SK-N-SH (cell line): ENCODE measurements around the gene MAGI3. TPM values are rescaled to one million over a fixed set of nuclear protein-coding genes. Genes with fewer than 3 reads are reported as not detected.

ENCODE experiments used
- CTCF ChIA-PET: fragments of 300-600, 350-600 bp; formaldehyde crosslinking; extraction: SDS; loops from one replicate; lab custom pipeline; 2021; lab: Yijun Ruan, JAX
- POLR2A ChIA-PET: fragments of 350-600 bp; sonication (Branson Sonifier 250); formaldehyde crosslinking; extraction: SDS; loops from one replicate; lab custom pipeline; 2020; ENCODE audit warnings: antibody characterized with exemption, inconsistent platforms; lab: Yijun Ruan, JAX
- DNase-seq: peaks from one replicate; pipeline ENCODE4 v3.0.0; 2012
- H2AFZ ChIP-seq: fragments of 200-600 bp; sonication (generic); 2 replicates; pipeline ENCODE4 v1.8.1; 2016; ENCODE audit warnings: antibody characterized with exemption, mild to moderate bottlenecking, low read depth
- H3F3A ChIP-seq: fragments of 200-600 bp; sonication (generic); replicated peaks from 2 replicates; pipeline ENCODE3; 2016; ENCODE audit warnings: antibody characterized with exemption, mild to moderate bottlenecking; ENCODE audit not compliant: insufficient read depth
- H3K27ac ChIP-seq, 2 experiments: fragments of 200-500 bp in 1 of 2; fragments of 200-600 bp in 1 of 2; sonication (Bioruptor generic) in 1 of 2; sonication (generic), shearing (Covaris generic) in 1 of 2; 2 replicates each; pipeline versions ENCODE4 v1.5.1 to v1.6.1; 2014 to 2016; ENCODE audit warnings: low read depth in 2 of 2, inconsistent platforms in 1 of 2, low read length in 1 of 2, mild to moderate bottlenecking in 1 of 2, mixed read lengths in 1 of 2
- H3K27me3 ChIP-seq: fragments of 200-600 bp; sonication (generic), shearing (Covaris generic); 2 replicates; pipeline ENCODE4 v1.6.1; 2016; ENCODE audit warnings: mixed run types; ENCODE audit not compliant: insufficient read depth
- H3K36me3 ChIP-seq, 2 experiments: fragments of 200-500 bp in 1 of 2; fragments of 200-600 bp in 1 of 2; sonication (Bioruptor generic) in 1 of 2; sonication (generic) in 1 of 2; replicated peaks in 1 of 2; 2 replicates each; pipeline versions ENCODE3 to v1.5.1; 2014 to 2016; ENCODE audit warnings: low read length in 1 of 2, mild to moderate bottlenecking in 1 of 2; ENCODE audit not compliant: insufficient read depth in 2 of 2, control insufficient read depth in 1 of 2
- H3K4me1 ChIP-seq, 2 experiments: fragments of 200-500 bp in 1 of 2; fragments of 200-600 bp in 1 of 2; sonication (Bioruptor generic) in 1 of 2; sonication (generic), shearing (Covaris generic) in 1 of 2; 2 replicates each; pipeline versions ENCODE4 v1.5.1 to v1.6.1; 2014 to 2016; ENCODE audit warnings: low read depth in 1 of 2, low read length in 1 of 2, mixed run types in 1 of 2; ENCODE audit not compliant: insufficient read depth in 2 of 2, control insufficient read depth in 1 of 2
- H3K4me2 ChIP-seq: fragments of 200-600 bp; sonication (generic), shearing (Covaris generic); 2 replicates; pipeline ENCODE4 v1.6.1; 2017; ENCODE audit warnings: mixed run types
- H3K4me3 ChIP-seq, 2 experiments: fragments of 200-500 bp in 1 of 2; fragments of 200-600 bp in 1 of 2; sonication (Bioruptor generic) in 1 of 2; sonication (generic), shearing (Covaris generic) in 1 of 2; 2 replicates each; pipeline versions ENCODE4 v1.5.1 to v1.8.1; 2014 to 2016; ENCODE audit warnings: low read depth in 2 of 2, inconsistent platforms in 1 of 2, low read length in 1 of 2, mild to moderate bottlenecking in 1 of 2, mixed read lengths in 1 of 2, moderate library complexity in 1 of 2
- H3K79me2 ChIP-seq: fragments of 200-600 bp; sonication (generic); 2 replicates; pipeline ENCODE4 v1.8.1; 2017; ENCODE audit warnings: mild to moderate bottlenecking; ENCODE audit not compliant: insufficient read depth
- H3K9ac ChIP-seq: fragments of 200-600 bp; sonication (generic); 2 replicates; pipeline ENCODE4 v1.6.1; 2017; ENCODE audit warnings: mixed run types
- H3K9me2 ChIP-seq: fragments of 200-600 bp; sonication (generic); 2 replicates; pipeline ENCODE4 v1.6.1; 2017; ENCODE audit warnings: mixed run types
- H3K9me3 ChIP-seq: fragments of 200-600 bp; sonication (generic); 2 replicates; pipeline ENCODE4 v1.6.1; 2017; ENCODE audit warnings: mixed run types, mild to moderate bottlenecking, moderate library complexity
- H4K20me1 ChIP-seq: fragments of 200-600 bp; sonication (generic); 2 replicates; pipeline ENCODE4 v1.6.1; 2017; ENCODE audit warnings: mild to moderate bottlenecking, mixed run types; ENCODE audit not compliant: insufficient read depth
- CHD2 ChIP-seq: fragments of 150-350 bp; IDR thresholded peaks from 2 replicates; pipeline ENCODE4 v1.6.1; 2018; ENCODE audit warnings: low read length; ENCODE audit not compliant: partially characterized antibody
- EZH2phosphoT487 ChIP-seq: fragments of 200-600 bp; sonication (generic); IDR thresholded peaks from 2 replicates; pipeline ENCODE4 v1.6.1; 2017; ENCODE audit warnings: low read depth, mixed run types, mild to moderate bottlenecking, antibody characterized with exemption, moderate library complexity, borderline replicate concordance
- FOXM1 ChIP-seq: IDR thresholded peaks from 2 replicates; pipeline ENCODE4 v1.4.0; 2012; ENCODE audit warnings: low read depth, mild to moderate bottlenecking
- GATA2 ChIP-seq: sonication (generic); formaldehyde crosslinking; IDR thresholded peaks from 2 replicates; pipeline ENCODE4 v1.5.0; 2020; ENCODE audit warnings: mild to moderate bottlenecking, missing genetic modification reagents
- IRF3 ChIP-seq: fragments of 150-350 bp; IDR thresholded peaks from 2 replicates; pipeline ENCODE4 v1.6.1; 2016; ENCODE audit warnings: mild to moderate bottlenecking, low read depth, low read length
- MEF2A ChIP-seq: IDR thresholded peaks from 2 replicates; pipeline ENCODE4 v1.4.0; 2012; ENCODE audit warnings: low read depth, borderline replicate concordance
- NRF1 ChIP-seq: IDR thresholded peaks from 2 replicates; pipeline ENCODE4 v1.6.1; 2012; ENCODE audit warnings: low read depth, mild to moderate bottlenecking, low read length
- POLR2AphosphoS5 ChIP-seq: IDR thresholded peaks from 2 replicates; pipeline ENCODE4 v1.6.1; 2012; ENCODE audit warnings: low read depth, low read length
- RXRA ChIP-seq: IDR thresholded peaks from 2 replicates; pipeline ENCODE4 v1.4.0; 2012; ENCODE audit warnings: low read depth, mild to moderate bottlenecking, borderline replicate concordance
- SIN3A ChIP-seq: IDR thresholded peaks from 2 replicates; pipeline ENCODE4 v1.6.1; 2012; ENCODE audit warnings: low read depth, mild to moderate bottlenecking, low read length, moderate library complexity, borderline replicate concordance
- SMC3 ChIP-seq: IDR thresholded peaks from 2 replicates; pipeline ENCODE4 v1.6.1; 2012; ENCODE audit warnings: low read depth, low read length, improper control_type of control experiment
- TAF1 ChIP-seq: IDR thresholded peaks from 2 replicates; pipeline ENCODE4 v1.6.1; 2012; ENCODE audit warnings: low read depth, mild to moderate bottlenecking, low read length, moderate library complexity, borderline replicate concordance
- TEAD4 ChIP-seq: IDR thresholded peaks from 2 replicates; pipeline ENCODE4 v1.4.0; 2012; ENCODE audit warnings: mild to moderate bottlenecking, borderline replicate concordance; ENCODE audit not compliant: insufficient read depth
- USF1 ChIP-seq: IDR thresholded peaks from 2 replicates; pipeline ENCODE4 v1.4.0; 2012; ENCODE audit warnings: low read depth, borderline replicate concordance
- USF2 ChIP-seq: fragments of 150-350 bp; IDR thresholded peaks from 2 replicates; pipeline ENCODE4 v1.6.1; 2017; ENCODE audit warnings: antibody characterized with exemption, low read length, low read depth, borderline replicate concordance
- YY1 ChIP-seq: IDR thresholded peaks from 2 replicates; pipeline ENCODE4 v1.4.0; 2012; ENCODE audit warnings: low read depth, mild to moderate bottlenecking
- WGBS: methylation state at CpG from one replicate; pipeline ENCODE4 v1.1.6; 2017; ENCODE audit warnings: low lambda C conversion rate; 5-methylcytosine and 5-hydroxymethylcytosine counted together
- polyA plus RNA-seq, 3 experiments: library from polyadenylated mRNA; depleted of rRNA; stranded (reverse); fragments of >200 nt; gene quantifications; 2 replicates each; pipeline ENCODE4 v1.2.3, GENCODE V29; 2012

The MAGI3 gene
- polyA plus RNA-seq, 1 of the 3 experiments (the other 2 are of a cell fraction): 2.9 TPM

- TF ChIP-seq IRF3 (no peak), EZH2phosphoT487 (no peak), MEF2A (no peak), USF2 (no peak), USF1 (no peak), YY1 (no peak), NRF1 (no peak), CHD2 (no peak), TAF1 (no peak)
Observed at GRCh38 chr1:113672491-113672890, 282.2 kb downstream of the MAGI3 start (continued).

GRCh38 chr1:113674591-113674990 is 284.3 kb downstream of the MAGI3 start:
- Histone ChIP-seq H3K36me3 (peaks cover 19 to 37% of the 10 kb centered on the region in 2 experiments), H3K4me1 (peaks cover 12 to 16% of the 10 kb centered on the region in 2 experiments; a peak in 3 of 4 replicates), H3K27me3 (no peaks in the 10 kb centered on the region), H4K20me1 (no peaks in the 10 kb centered on the region), H3K9me2 (no peaks in the 10 kb centered on the region), H3K4me2 (no peak overlapping the region), H3K9me3 (no peaks in the 10 kb centered on the region), H3K27ac (no peak overlapping the region; a peak in 1 of 4 replicates), H3F3A (peaks cover 30% of the 10 kb centered on the region), H2AFZ (no peak overlapping the region), H3K79me2 (no peaks in the 10 kb centered on the region), H3K4me3 (no peak overlapping the region), H3K9ac (no peak overlapping the region)
- CTCF ChIA-PET: no interaction called here
- WGBS: 85% methylated on average over 1 of the region's 1 CpG
- POLR2A ChIA-PET: no interaction called here
- DNase-seq: no peak
- TF ChIP-seq SMC3 (no peak), POLR2AphosphoS5 (no peak), USF1 (no peak), EZH2phosphoT487 (no peak), RXRA (no peak), GATA2 (CRISPR knock-in tag) (no peak), FOXM1 (no peak), TEAD4 (no peak), SIN3A (no peak)
